Measurements from ENCODE around the gene OVCH2.

- TF ChIP-seq CTCF (IDR thresholded peaks at IDR 0.05) (no peak), POLR2A (IDR thresholded peaks at IDR 0.05) (no peak)
These were observed 17.0 kb downstream of the OVCH2 start for GRCh38 chr11:7689239-7689638.
